ENCODE results near the gene COL5A1. TPM values are rescaled to one million over a fixed set of nuclear protein-coding genes. Genes with fewer than 3 reads are reported as not detected.

Gene COL5A1
- total RNA-seq, 1 experiment from 2014 or later: 10.6 TPM

DNA sequence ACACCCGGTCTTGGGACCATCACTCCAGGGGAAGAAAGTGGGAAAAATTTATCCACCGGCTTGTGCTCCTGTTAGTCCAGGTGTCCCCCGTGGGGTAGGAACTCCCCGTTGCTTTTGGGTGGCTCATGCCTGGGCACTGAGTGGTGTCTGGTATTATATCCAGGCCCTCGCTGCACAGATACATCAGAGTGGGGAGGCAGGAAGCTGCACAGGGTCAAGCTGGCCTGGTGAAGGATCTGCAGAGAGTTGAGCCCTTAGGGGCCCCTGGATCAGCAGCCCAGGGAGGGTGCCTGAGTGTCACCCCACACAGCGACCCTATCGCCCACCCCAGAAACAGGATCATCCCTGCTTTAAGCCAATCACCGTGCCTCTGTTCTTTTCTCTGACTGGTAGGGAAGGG is 24.4 kb upstream of the COL5A1 start:
- POLR2A ChIA-PET (ENCODE audit: unreplicated experiment): no interaction called here
- H3K9me3 ChIP-seq (ENCODE audit: low read length): 0 out of 2 replicates have a peak, but pooled peaks cover 6% of the 10 kb centered on the region

DNA sequence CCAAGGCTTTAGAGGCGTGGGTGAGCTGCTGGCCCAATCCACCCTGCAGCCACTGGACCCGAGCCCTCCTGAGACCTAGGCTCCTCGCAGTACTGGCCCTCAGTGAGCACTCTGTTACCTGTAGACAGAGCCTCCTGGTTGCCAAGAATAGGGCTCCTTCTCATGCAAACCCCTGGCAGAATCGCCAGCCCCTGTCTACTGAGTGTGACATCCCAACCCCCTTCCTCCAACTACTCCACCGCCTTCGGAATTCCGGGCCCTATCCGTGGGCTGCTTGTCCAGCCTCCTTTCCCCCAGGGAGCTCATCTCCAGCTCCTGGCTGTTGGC is 23.8 kb upstream of the COL5A1 start:
- BruUV-seq (replicated peaks): no TSS peak
- no peaks in the 10 kb centered on the region for H3K27me3 ChIP-seq (ENCODE audit: low read length)
- no peaks in the 10 kb centered on the region for H3K4me1 ChIP-seq (ENCODE audit: insufficient read depth, low read length)
- intact Hi-C loops (cut with micrococcal nuclease): no loop called here
- TF ChIP-seq EZH2 (IDR thresholded peaks at IDR 0.05; ENCODE audit: low read length, unreplicated experiment) (no peak), EZH2phosphoT487 (IDR thresholded peaks at IDR 0.05; ENCODE audit: borderline replicate concordance, low read length) (no peak)
- TF ChIP-seq, protein P1, sequence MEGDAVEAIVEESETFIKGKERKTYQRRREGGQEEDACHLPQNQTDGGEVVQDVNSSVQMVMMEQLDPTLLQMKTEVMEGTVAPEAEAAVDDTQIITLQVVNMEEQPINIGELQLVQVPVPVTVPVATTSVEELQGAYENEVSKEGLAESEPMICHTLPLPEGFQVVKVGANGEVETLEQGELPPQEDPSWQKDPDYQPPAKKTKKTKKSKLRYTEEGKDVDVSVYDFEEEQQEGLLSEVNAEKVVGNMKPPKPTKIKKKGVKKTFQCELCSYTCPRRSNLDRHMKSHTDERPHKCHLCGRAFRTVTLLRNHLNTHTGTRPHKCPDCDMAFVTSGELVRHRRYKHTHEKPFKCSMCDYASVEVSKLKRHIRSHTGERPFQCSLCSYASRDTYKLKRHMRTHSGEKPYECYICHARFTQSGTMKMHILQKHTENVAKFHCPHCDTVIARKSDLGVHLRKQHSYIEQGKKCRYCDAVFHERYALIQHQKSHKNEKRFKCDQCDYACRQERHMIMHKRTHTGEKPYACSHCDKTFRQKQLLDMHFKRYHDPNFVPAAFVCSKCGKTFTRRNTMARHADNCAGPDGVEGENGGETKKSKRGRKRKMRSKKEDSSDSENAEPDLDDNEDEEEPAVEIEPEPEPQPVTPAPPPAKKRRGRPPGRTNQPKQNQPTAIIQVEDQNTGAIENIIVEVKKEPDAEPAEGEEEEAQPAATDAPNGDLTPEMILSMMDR (conservative IDR thresholded peaks at IDR 0.05; ENCODE audit: low read depth, low read length): no peak
- 0 out of 2 replicates have a peak, but pooled peaks cover under 1% of the 10 kb centered on the region for H3K9me3 ChIP-seq (ENCODE audit: low read length)
- H3K79me2 ChIP-seq (ENCODE audit: low read length): no peaks in the 10 kb centered on the region
- no peak overlapping the region for H2AFZ ChIP-seq (ENCODE audit: low read length)
- DNase-seq: no peak
- H3K4me3 ChIP-seq (ENCODE audit: low read length): no peak overlapping the region
- ChIA-PET POLR2A (ENCODE audit: unreplicated experiment) (no interaction called here), CTCF (no interaction called here)
- H3F3A ChIP-seq (ENCODE audit: low read length, unreplicated experiment): no peaks in the 10 kb centered on the region
- ATAC-seq: no peak
- H4K20me1 ChIP-seq (ENCODE audit: low read length): no peaks in the 10 kb centered on the region
- no peak overlapping the region for H3K27ac ChIP-seq (ENCODE audit: low read length)
- no peaks in the 10 kb centered on the region for H3K9me2 ChIP-seq (replicated peaks; ENCODE audit: low read length)
- H3K9ac ChIP-seq (ENCODE audit: low read length): no peak overlapping the region
- no peaks in the 10 kb centered on the region for H3K36me3 ChIP-seq (ENCODE audit: low read depth, low read length)
- H3K4me2 ChIP-seq (ENCODE audit: low read length): no peak overlapping the region

More for the DNA sequence above, 24.4 kb upstream of the COL5A1 start:
- Histone ChIP-seq H3K4me1 (ENCODE audit: insufficient read depth, low read length) (no peaks in the 10 kb centered on the region), H3K36me3 (ENCODE audit: low read depth, low read length) (no peaks in the 10 kb centered on the region), H3K4me3 (ENCODE audit: low read length) (no peak overlapping the region), H3K9ac (ENCODE audit: low read length) (no peak overlapping the region), H3F3A (ENCODE audit: low read length, unreplicated experiment) (no peaks in the 10 kb centered on the region), H3K27me3 (ENCODE audit: low read length) (no peaks in the 10 kb centered on the region), H3K79me2 (ENCODE audit: low read length) (no peaks in the 10 kb centered on the region), H4K20me1 (ENCODE audit: low read length) (no peaks in the 10 kb centered on the region), H3K27ac (ENCODE audit: low read length) (no peak overlapping the region), H2AFZ (ENCODE audit: low read length) (no peak overlapping the region), H3K4me2 (ENCODE audit: low read length) (no peak overlapping the region), H3K9me2 (replicated peaks; ENCODE audit: low read length) (no peaks in the 10 kb centered on the region)
- ATAC-seq (no peak), DNase-seq (no peak)
- intact Hi-C loops (cut with micrococcal nuclease): no loop called here
- no TSS peak for BruUV-seq (replicated peaks)
- CTCF ChIA-PET: no interaction called here
- TF ChIP-seq, protein P1 (conservative IDR thresholded peaks at IDR 0.05; ENCODE audit: low read depth, low read length): no peak
- TF ChIP-seq EZH2 (IDR thresholded peaks at IDR 0.05; ENCODE audit: low read length, unreplicated experiment): no peak
- no peak for TF ChIP-seq EZH2phosphoT487 (IDR thresholded peaks at IDR 0.05; ENCODE audit: borderline replicate concordance, low read length)

DNA sequence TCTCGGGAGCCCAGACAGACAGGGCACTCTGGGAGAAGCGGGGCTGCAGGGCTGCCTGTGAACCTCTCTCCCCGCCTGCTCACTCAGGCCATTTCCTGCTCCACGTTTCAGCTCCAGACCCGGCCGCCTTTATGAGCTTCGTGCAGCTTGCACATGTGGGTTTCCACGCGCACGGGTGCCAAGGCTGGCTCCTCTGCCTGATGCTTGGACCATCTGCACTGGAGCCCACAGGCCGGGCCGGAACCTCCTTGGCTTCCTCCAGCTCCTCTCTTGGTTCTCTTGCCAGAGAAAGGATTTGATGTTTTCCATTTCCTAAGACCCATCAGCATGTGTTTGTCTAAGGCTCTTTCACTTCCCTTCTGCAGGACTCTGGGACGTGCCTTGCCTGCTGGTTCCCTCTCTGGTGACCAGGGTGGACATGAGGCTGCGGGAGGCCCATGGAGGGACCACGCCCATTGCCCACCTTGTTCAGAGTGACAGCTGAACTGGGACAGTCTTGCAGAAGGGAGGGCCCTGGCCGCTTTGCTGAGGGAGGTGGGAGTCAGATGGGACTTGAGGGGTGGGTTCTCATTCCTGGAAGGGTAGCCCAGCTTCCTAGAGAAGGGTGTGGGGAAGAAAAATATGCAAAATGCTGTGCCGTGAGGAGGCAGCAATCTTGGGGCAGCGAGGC is 23.3 kb upstream of the COL5A1 start:
- no TSS peak for BruUV-seq (replicated peaks)
- no peak overlapping the region for H3K9ac ChIP-seq (ENCODE audit: low read length)
- no peaks in the 10 kb centered on the region for H3K36me3 ChIP-seq (ENCODE audit: low read depth, low read length)
- no peaks in the 10 kb centered on the region for H3F3A ChIP-seq (ENCODE audit: low read length, unreplicated experiment)
- ChIA-PET POLR2A (ENCODE audit: unreplicated experiment) (no interaction called here), CTCF (no interaction called here)
- H3K79me2 ChIP-seq (ENCODE audit: low read length): no peaks in the 10 kb centered on the region
- H2AFZ ChIP-seq (ENCODE audit: low read length): no peak overlapping the region
- no peak overlapping the region for H3K4me2 ChIP-seq (ENCODE audit: low read length)
- no peaks in the 10 kb centered on the region for H4K20me1 ChIP-seq (ENCODE audit: low read length)
- no peak for DNase-seq
- no peak for TF ChIP-seq EZH2 (IDR thresholded peaks at IDR 0.05; ENCODE audit: low read length, unreplicated experiment)
- TF ChIP-seq, protein P1 (conservative IDR thresholded peaks at IDR 0.05; ENCODE audit: low read depth, low read length): no peak
- no peak for TF ChIP-seq EZH2phosphoT487 (IDR thresholded peaks at IDR 0.05; ENCODE audit: borderline replicate concordance, low read length)
- H3K4me1 ChIP-seq (ENCODE audit: insufficient read depth, low read length): no peaks in the 10 kb centered on the region
- no peak overlapping the region for H3K27ac ChIP-seq (ENCODE audit: low read length)
- H3K9me2 ChIP-seq (replicated peaks; ENCODE audit: low read length): no peaks in the 10 kb centered on the region
- no peak for ATAC-seq
- no peaks in the 10 kb centered on the region for H3K27me3 ChIP-seq (ENCODE audit: low read length)
- H3K9me3 ChIP-seq (ENCODE audit: low read length): no peaks in the 10 kb centered on the region
- intact Hi-C loops (cut with micrococcal nuclease): no loop called here
- no peak overlapping the region for H3K4me3 ChIP-seq (ENCODE audit: low read length)
